IMR-90 (cell line): ENCODE data around the gene SLC18A2. TPM values are rescaled to one million over a fixed set of nuclear protein-coding genes. Genes with fewer than 3 reads are reported as not detected.

Experiments
- ATAC-seq: fragments of 200-7000 bp; cut with Tn5 transposase; 2 replicates; pipeline ENCODE4 v1.9.1; 2020; ENCODE audit warnings: low read depth, mild to moderate bottlenecking, moderate library complexity
- BruUV-seq: library from RNA; stranded (reverse); fragments of 400-500 nt; replicated peaks from 2 replicates; lab custom pipeline; 2021; lab: Mats Ljungman, UMichigan
- CTCF ChIA-PET: fragments of 300-600 bp; formaldehyde crosslinking; extraction: SDS; loops from one replicate; lab custom pipeline; 2021; ENCODE audit warnings: antibody characterized with exemption; lab: Yijun Ruan, JAX
- POLR2A ChIA-PET: fragments of 300-600 bp; sonication (Branson Sonifier 250); formaldehyde crosslinking; loops from one replicate; lab custom pipeline; 2022; ENCODE audit warnings: antibody characterized with exemption; ENCODE audit not compliant: unreplicated experiment; lab: Charles Lee
- DNase-seq: peaks from one replicate; pipeline ENCODE4 v3.0.0; 2013
- H2AFZ ChIP-seq: replicated peaks from 2 replicates; pipeline ENCODE3; 2013; ENCODE audit warnings: low read length, mild to moderate bottlenecking; ENCODE audit not compliant: poor library complexity
- H2AK5ac ChIP-seq: 2 replicates; pipeline ENCODE4 v1.6.1; 2013; ENCODE audit warnings: low read depth, low read length, inconsistent platforms
- H2AK9ac ChIP-seq: replicated peaks from 2 replicates; pipeline ENCODE3; 2013; ENCODE audit warnings: mild to moderate bottlenecking, low read depth, low read length, moderate library complexity; ENCODE audit not compliant: poor library complexity
- H2BK120ac ChIP-seq: 2 replicates; pipeline ENCODE4 v1.6.1; 2013; ENCODE audit warnings: low read depth, low read length, inconsistent platforms
- H2BK15ac ChIP-seq: 3 replicates; pipeline ENCODE4 v1.6.1; 2013; ENCODE audit warnings: low read depth, low read length, inconsistent platforms
- H2BK20ac ChIP-seq: 2 replicates; pipeline ENCODE4 v1.6.1; 2013; ENCODE audit warnings: low read depth, mild to moderate bottlenecking, inconsistent platforms, low read length, moderate library complexity
- H2BK5ac ChIP-seq: 2 replicates; pipeline ENCODE4 v1.6.1; 2013; ENCODE audit warnings: mild to moderate bottlenecking, low read depth, low read length, inconsistent platforms; ENCODE audit not compliant: poor library complexity, severe bottlenecking
- H3K14ac ChIP-seq: replicated peaks from 2 replicates; pipeline ENCODE4 v1.6.1; 2013; ENCODE audit warnings: low read depth, low read length, inconsistent platforms
- H3K18ac ChIP-seq: 2 replicates; pipeline ENCODE4 v1.6.1; 2013; ENCODE audit warnings: low read depth, low read length, control low read depth
- H3K23ac ChIP-seq: 2 replicates; pipeline ENCODE4 v1.6.1; 2013; ENCODE audit warnings: low read depth, low read length, inconsistent platforms
- H3K27ac ChIP-seq: 2 replicates; pipeline ENCODE4 v1.5.1; 2013; ENCODE audit warnings: mild to moderate bottlenecking, control low read depth, low read length; ENCODE audit not compliant: insufficient read depth
- H3K27me3 ChIP-seq: 2 replicates; pipeline ENCODE4 v1.6.1; 2013; ENCODE audit warnings: low read length; ENCODE audit not compliant: control insufficient read depth, insufficient read depth
- H3K36me3 ChIP-seq: 2 replicates; pipeline ENCODE4 v1.6.1; 2013; ENCODE audit warnings: low read length, mixed read lengths; ENCODE audit not compliant: control insufficient read depth, insufficient read depth
- H3K4ac ChIP-seq: 2 replicates; pipeline ENCODE4 v1.6.1; 2013; ENCODE audit warnings: low read depth, low read length, inconsistent platforms
- H3K4me1 ChIP-seq: 2 replicates; pipeline ENCODE4 v1.6.1; 2013; ENCODE audit warnings: low read length, mixed read lengths; ENCODE audit not compliant: control insufficient read depth, insufficient read depth
- H3K4me2 ChIP-seq: 2 replicates; pipeline ENCODE4 v1.6.1; 2013; ENCODE audit warnings: low read depth, mild to moderate bottlenecking, control low read depth, low read length, moderate library complexity
- H3K4me3 ChIP-seq: 2 replicates; pipeline ENCODE4 v1.5.1; 2013; ENCODE audit warnings: low read depth, mild to moderate bottlenecking, control low read depth, low read length, moderate library complexity; ENCODE audit not compliant: insufficient read depth
- H3K56ac ChIP-seq: 2 replicates; pipeline ENCODE4 v1.6.1; 2013; ENCODE audit warnings: low read length, inconsistent platforms; ENCODE audit not compliant: insufficient read depth; ENCODE audit errors: extremely low read depth
- H3K79me1 ChIP-seq, 2 experiments: 2 replicates each; pipeline ENCODE4 v1.6.1; 2013; ENCODE audit warnings: low read length in 2 of 2, inconsistent platforms in 1 of 2, low read depth in 1 of 2
- H3K9ac ChIP-seq: 2 replicates; pipeline ENCODE4 v1.6.1; 2013; ENCODE audit warnings: low read depth, low read length, control low read depth
- H3K9me1 ChIP-seq: 2 replicates; pipeline ENCODE4 v1.6.1; 2013; ENCODE audit warnings: low read length, inconsistent platforms; ENCODE audit not compliant: insufficient read depth
- H3K9me3 ChIP-seq: 2 replicates; pipeline ENCODE4 v1.6.1; 2013; ENCODE audit warnings: low read length; ENCODE audit not compliant: control insufficient read depth, insufficient read depth
- H4K20me1 ChIP-seq: 2 replicates; pipeline ENCODE4 v1.6.1; 2013; ENCODE audit warnings: low read length, inconsistent platforms; ENCODE audit not compliant: insufficient read depth
- H4K5ac ChIP-seq: 2 replicates; pipeline ENCODE4 v1.6.1; 2013; ENCODE audit warnings: mild to moderate bottlenecking, low read depth, low read length, control low read depth
- H4K8ac ChIP-seq, 2 experiments: 2 replicates each; pipeline ENCODE4 v1.6.1; 2013; ENCODE audit warnings: low read depth in 2 of 2, low read length in 2 of 2, control low read depth in 1 of 2, inconsistent platforms in 1 of 2
- H4K91ac ChIP-seq: 2 replicates; pipeline ENCODE4 v1.6.1; 2013; ENCODE audit warnings: low read depth, low read length, inconsistent platforms; ENCODE audit not compliant: insufficient read depth
- BHLHE40 ChIP-seq: fragments of 150-350 bp; IDR thresholded peaks from 2 replicates; pipeline ENCODE4 v1.6.1; 2016; ENCODE audit warnings: mild to moderate bottlenecking, low read depth, low read length
- CEBPB ChIP-seq: IDR thresholded peaks from 2 replicates; pipeline ENCODE4 v1.6.1; 2012; ENCODE audit warnings: low read depth, low read length, improper control_type of control experiment
- CHD1 ChIP-seq: IDR thresholded peaks from 2 replicates; pipeline ENCODE4 v1.6.1; 2012; ENCODE audit warnings: low read depth, low read length, improper control_type of control experiment
- FOS ChIP-seq: fragments of 150-350 bp; IDR thresholded peaks from 2 replicates; pipeline ENCODE4 v1.6.1; 2016; ENCODE audit warnings: low read depth, low read length
- MAFK ChIP-seq: IDR thresholded peaks from 2 replicates; pipeline ENCODE4 v1.6.1; 2012; ENCODE audit warnings: low read depth, low read length, improper control_type of control experiment
- MAZ ChIP-seq: IDR thresholded peaks from 2 replicates; pipeline ENCODE4 v1.6.1; 2012; ENCODE audit warnings: low read depth, mild to moderate bottlenecking, low read length, improper control_type of control experiment, moderate library complexity, borderline replicate concordance
- MXI1 ChIP-seq: IDR thresholded peaks from 2 replicates; pipeline ENCODE4 v1.6.1; 2012; ENCODE audit warnings: low read depth, mild to moderate bottlenecking, low read length, moderate library complexity, borderline replicate concordance
- NFE2L2 ChIP-seq: fragments of 150-350 bp; IDR thresholded peaks from 2 replicates; pipeline ENCODE4 v1.6.1; 2016; ENCODE audit warnings: low read depth, mild to moderate bottlenecking, low read length
- POLR2A ChIP-seq: IDR thresholded peaks from 2 replicates; pipeline ENCODE4 v1.6.1; 2012; ENCODE audit warnings: mild to moderate bottlenecking, low read depth, low read length
- RAD21 ChIP-seq: IDR thresholded peaks from 2 replicates; pipeline ENCODE4 v1.6.1; 2012; ENCODE audit warnings: low read length, improper control_type of control experiment
- RCOR1 ChIP-seq: IDR thresholded peaks from 2 replicates; pipeline ENCODE4 v1.6.1; 2012; ENCODE audit warnings: mild to moderate bottlenecking, low read length, improper control_type of control experiment; ENCODE audit not compliant: insufficient replicate concordance
- RFX5 ChIP-seq: IDR thresholded peaks from 2 replicates; pipeline ENCODE4 v1.8.0; 2012; ENCODE audit warnings: low read depth, mild to moderate bottlenecking, low read length, moderate library complexity
- SMC3 ChIP-seq: fragments of 150-350 bp; IDR thresholded peaks from 2 replicates; pipeline ENCODE4 v1.6.1; 2016; ENCODE audit warnings: low read depth, mild to moderate bottlenecking, antibody characterized with exemption, low read length, moderate library complexity
- WGBS, 2 experiments: methylation state at CpG; one replicate each; pipeline versions ENCODE4 v1.1.5 to v1.1.7; 2013; ENCODE audit warnings: missing lambda C conversion rate in 2 of 2; ENCODE audit not compliant: insufficient read length in 1 of 2; ENCODE audit errors: extremely low coverage in 2 of 2; 5-methylcytosine and 5-hydroxymethylcytosine counted together
- dilution Hi-C: fragments of 300-500 bp; cut with HindIII; formaldehyde crosslinking; loops from one replicate; pipeline ENCODE4 v1.14.3; 2018; ENCODE audit warnings: low sequenced_read_pairs; ENCODE audit not compliant: unreplicated experiment
- in situ Hi-C: fragments of 300-500 bp; cut with MboI; formaldehyde crosslinking; loops from 3 replicates; pipeline ENCODE4 v1.14.3; 2019; ENCODE audit warnings: low sequenced_read_pairs, inconsistent platforms, mixed read lengths
- intact Hi-C: fragments of 100-400 bp; cut with micrococcal nuclease; formaldehyde crosslinking; loops from 2 replicates; pipeline ENCODE4 v1.10.0; 2022
- polyA plus RNA-seq, 3 experiments: library from polyadenylated mRNA; depleted of rRNA; stranded (reverse); fragments of >200 nt; gene quantifications; 2 replicates each; pipeline ENCODE4 v1.2.3, GENCODE V29; 2012; ENCODE audit warnings: low replicate concordance in 1 of 3
- total RNA-seq: library from RNA; depleted of rRNA; stranded (reverse); fragments of >200 nt; gene quantifications from 2 replicates; pipeline ENCODE4 v1.2.3, GENCODE V29; 2012
- TF ChIP-seq, protein P1 (sequence below): fragments of 150-350 bp; IDR thresholded peaks from 2 replicates; pipeline ENCODE4 v1.6.1; 2016; ENCODE audit warnings: low read depth, mild to moderate bottlenecking, low read length, moderate library complexity, borderline replicate concordance

Gene SLC18A2
- total and polyA plus RNA-seq, 2 of the 4 experiments (the other 2 are of a cell fraction), result not detected

DNA sequence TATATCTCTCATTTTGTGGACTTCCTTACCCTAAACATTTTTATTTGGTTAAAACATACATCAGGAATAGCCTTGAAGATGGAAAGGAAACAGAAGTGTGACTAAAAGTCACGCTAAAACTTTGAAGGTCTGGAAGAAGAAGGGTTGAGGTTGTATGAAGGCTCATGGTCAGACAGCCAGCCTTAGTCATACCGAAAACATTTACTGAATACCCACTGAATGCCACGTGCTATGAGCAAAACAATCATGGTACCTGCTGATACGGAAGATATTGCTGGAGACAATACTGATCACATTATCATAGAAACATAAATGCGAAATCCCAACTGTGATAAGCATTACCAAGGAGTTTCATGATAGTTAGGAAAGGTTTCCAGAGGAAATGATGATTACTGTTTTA, 70.3 kb downstream of the SLC18A2 start:
- dilution Hi-C loops, result no loop called here
- BruUV-seq, result no TSS peak
- in situ Hi-C loops, result no loop called here

More for the DNA sequence above, 70.3 kb downstream of the SLC18A2 start:
- no peak for TF ChIP-seq CHD1
- TF ChIP-seq MAZ, result no peak
- TF ChIP-seq MAFK, result no peak
- no peak for TF ChIP-seq CEBPB
- TF ChIP-seq POLR2A, result no peak
- TF ChIP-seq RCOR1, result no peak
- no peak for TF ChIP-seq FOS
- TF ChIP-seq RAD21, result no peak
- TF ChIP-seq MXI1, result no peak
- no peak for TF ChIP-seq BHLHE40
- no peak for TF ChIP-seq NFE2L2
- TF ChIP-seq, protein P1, sequence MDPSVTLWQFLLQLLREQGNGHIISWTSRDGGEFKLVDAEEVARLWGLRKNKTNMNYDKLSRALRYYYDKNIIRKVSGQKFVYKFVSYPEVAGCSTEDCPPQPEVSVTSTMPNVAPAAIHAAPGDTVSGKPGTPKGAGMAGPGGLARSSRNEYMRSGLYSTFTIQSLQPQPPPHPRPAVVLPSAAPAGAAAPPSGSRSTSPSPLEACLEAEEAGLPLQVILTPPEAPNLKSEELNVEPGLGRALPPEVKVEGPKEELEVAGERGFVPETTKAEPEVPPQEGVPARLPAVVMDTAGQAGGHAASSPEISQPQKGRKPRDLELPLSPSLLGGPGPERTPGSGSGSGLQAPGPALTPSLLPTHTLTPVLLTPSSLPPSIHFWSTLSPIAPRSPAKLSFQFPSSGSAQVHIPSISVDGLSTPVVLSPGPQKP, result no peak
- no peak for TF ChIP-seq SMC3
- TF ChIP-seq RFX5, result no peak
- H3K27me3 ChIP-seq, result no peaks in the 10 kb centered on the region
- no peak overlapping the region for H3K18ac ChIP-seq
- H3K9ac ChIP-seq, result no peak overlapping the region
- no peak overlapping the region for H3K4me3 ChIP-seq
- no peak overlapping the region for H2BK5ac ChIP-seq
- no peaks in the 10 kb centered on the region for H3K36me3 ChIP-seq
- no peaks in the 10 kb centered on the region for H3K9me3 ChIP-seq
- ATAC-seq, result no peak
- no peak overlapping the region for H4K91ac ChIP-seq
- H3K79me1 ChIP-seq, result peaks cover 0 to 12% of the 10 kb centered on the region in 2 experiments; a peak in 2 of 4 replicates
- no peak overlapping the region for H3K4me2 ChIP-seq
- no peak overlapping the region for H2BK20ac ChIP-seq
- ChIA-PET POLR2A (no interaction called here), CTCF (interaction anchor here (0.8 kb wide), 1 partner anchor 9 kb away, joined by 3 read pairs; no protein-coding TSS in a partner anchor)
- intact Hi-C loops, result loop anchor here (5.0 kb wide), 1 partner anchor 74 kb away; no protein-coding TSS in a partner anchor
- H4K20me1 ChIP-seq, result no peaks in the 10 kb centered on the region
- H3K9me1 ChIP-seq, result no peaks in the 10 kb centered on the region
- no peak overlapping the region for H3K4ac ChIP-seq
- H3K14ac ChIP-seq, result no peak overlapping the region
- no peak overlapping the region for H2AFZ ChIP-seq
- no peak overlapping the region for H2AK9ac ChIP-seq
- no peak overlapping the region for H3K27ac ChIP-seq
- no peaks in the 10 kb centered on the region for H3K4me1 ChIP-seq
- no CpG with 5 or more reads among the region's 5 CpGs for WGBS, 2 experiments
- H4K8ac ChIP-seq, result no peak overlapping the region
- H4K5ac ChIP-seq, result no peak overlapping the region
- no peak for DNase-seq
- H3K56ac ChIP-seq, result no peak overlapping the region
- no peak overlapping the region for H2AK5ac ChIP-seq
- H2BK120ac ChIP-seq, result no peak overlapping the region
- no peak overlapping the region for H3K23ac ChIP-seq
- no peak overlapping the region for H2BK15ac ChIP-seq
